GM23338 (cell line): ENCODE data around the gene MTERF4.

ENCODE experiments used
- CREB1 ChIP-seq: fragments of 250-450 bp; sonication (Bioruptor Pico); IDR thresholded peaks from 2 replicates; pipeline ENCODE4 v1.5.0; 2020; ENCODE audit warnings: low read depth, mild to moderate bottlenecking, moderate library complexity
- CTCF ChIP-seq, 2 experiments: fragments of 200-600 bp in 1 of 2; sonication (generic) in 1 of 2; conservative IDR thresholded peaks; 2 replicates each; pipeline versions ENCODE4 v1.5.1 to v1.6.1; 2016 to 2017; ENCODE audit warnings: antibody characterized with exemption in 2 of 2, low read depth in 2 of 2, mild to moderate bottlenecking in 2 of 2, moderate library complexity in 1 of 2
- ETS1 ChIP-seq: IDR thresholded peaks from 2 replicates; pipeline ENCODE4 v1.6.1; 2016; ENCODE audit warnings: antibody characterized with exemption
- EZH2 ChIP-seq: fragments of 200-600 bp; sonication (generic); IDR thresholded peaks from one replicate; pipeline ENCODE4 v1.8.0; 2017; ENCODE audit warnings: antibody characterized with exemption, mild to moderate bottlenecking, low read depth; ENCODE audit not compliant: unreplicated experiment
- NANOG ChIP-seq: IDR thresholded peaks from 2 replicates; pipeline ENCODE4 v1.6.1; 2016; ENCODE audit warnings: antibody characterized with exemption, borderline replicate concordance
- POLR2AphosphoS5 ChIP-seq: IDR thresholded peaks from 2 replicates; pipeline ENCODE4 v1.6.1; 2016; ENCODE audit warnings: antibody characterized with exemption, low read depth
- ZNF331 ChIP-seq: fragments of 250-450 bp; sonication (Bioruptor Pico); IDR thresholded peaks from 2 replicates; pipeline ENCODE4 v1.5.0; 2020; ENCODE audit warnings: low read depth, mild to moderate bottlenecking, moderate library complexity
- TF ChIP-seq, protein P1 (sequence below): IDR thresholded peaks from one replicate; pipeline ENCODE4 v1.6.1; 2018; ENCODE audit warnings: antibody characterized with exemption; ENCODE audit not compliant: unreplicated experiment

DNA sequence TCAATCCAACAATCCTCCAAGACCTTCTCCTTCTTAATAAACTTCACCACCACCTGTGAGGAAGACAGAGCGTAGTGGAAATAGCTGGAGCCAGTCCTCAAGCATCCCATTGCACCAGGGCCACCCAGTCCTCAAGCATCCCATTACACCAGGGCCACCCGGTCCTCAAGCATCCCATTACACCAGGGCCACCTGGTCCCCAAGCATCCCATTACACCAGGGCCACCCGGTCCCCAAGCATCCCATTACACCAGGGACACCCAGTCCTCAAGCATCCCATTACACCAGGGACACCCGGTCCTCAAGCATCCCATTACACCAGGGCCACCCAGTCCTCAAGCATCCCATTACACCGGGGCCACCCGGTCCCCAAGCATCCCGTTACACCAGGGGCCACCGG lies 13.3 kb upstream of the MTERF4 start:
- TF ChIP-seq CREB1 (CRISPR knock-in tag) (no peak), EZH2 (no peak), CTCF (conservative IDR thresholded peaks at IDR 0.05; ENCODE audit: low read depth in 2 of 2) (no peak), ETS1 (no peak), POLR2AphosphoS5 (no peak), ZNF331 (no peak), NANOG (no peak)
- TF ChIP-seq, protein P1, sequence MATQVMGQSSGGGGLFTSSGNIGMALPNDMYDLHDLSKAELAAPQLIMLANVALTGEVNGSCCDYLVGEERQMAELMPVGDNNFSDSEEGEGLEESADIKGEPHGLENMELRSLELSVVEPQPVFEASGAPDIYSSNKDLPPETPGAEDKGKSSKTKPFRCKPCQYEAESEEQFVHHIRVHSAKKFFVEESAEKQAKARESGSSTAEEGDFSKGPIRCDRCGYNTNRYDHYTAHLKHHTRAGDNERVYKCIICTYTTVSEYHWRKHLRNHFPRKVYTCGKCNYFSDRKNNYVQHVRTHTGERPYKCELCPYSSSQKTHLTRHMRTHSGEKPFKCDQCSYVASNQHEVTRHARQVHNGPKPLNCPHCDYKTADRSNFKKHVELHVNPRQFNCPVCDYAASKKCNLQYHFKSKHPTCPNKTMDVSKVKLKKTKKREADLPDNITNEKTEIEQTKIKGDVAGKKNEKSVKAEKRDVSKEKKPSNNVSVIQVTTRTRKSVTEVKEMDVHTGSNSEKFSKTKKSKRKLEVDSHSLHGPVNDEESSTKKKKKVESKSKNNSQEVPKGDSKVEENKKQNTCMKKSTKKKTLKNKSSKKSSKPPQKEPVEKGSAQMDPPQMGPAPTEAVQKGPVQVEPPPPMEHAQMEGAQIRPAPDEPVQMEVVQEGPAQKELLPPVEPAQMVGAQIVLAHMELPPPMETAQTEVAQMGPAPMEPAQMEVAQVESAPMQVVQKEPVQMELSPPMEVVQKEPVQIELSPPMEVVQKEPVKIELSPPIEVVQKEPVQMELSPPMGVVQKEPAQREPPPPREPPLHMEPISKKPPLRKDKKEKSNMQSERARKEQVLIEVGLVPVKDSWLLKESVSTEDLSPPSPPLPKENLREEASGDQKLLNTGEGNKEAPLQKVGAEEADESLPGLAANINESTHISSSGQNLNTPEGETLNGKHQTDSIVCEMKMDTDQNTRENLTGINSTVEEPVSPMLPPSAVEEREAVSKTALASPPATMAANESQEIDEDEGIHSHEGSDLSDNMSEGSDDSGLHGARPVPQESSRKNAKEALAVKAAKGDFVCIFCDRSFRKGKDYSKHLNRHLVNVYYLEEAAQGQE: no peak
